HFFc6 (cell line): ENCODE data around the gene CCND3. TPM values are rescaled to one million over a fixed set of nuclear protein-coding genes. Genes with fewer than 3 reads are reported as not detected.
A peak's percentile ranks its signal among the peaks of the same experiment; 100 is the strongest.
"Not testable (repeated sequence)": the region's sequence is repeated elsewhere in the genome, so short reads cannot be mapped to it uniquely, and the experiment has no call there.

Source experiments
- DNase-seq: peaks from one replicate; pipeline ENCODE4 v3.0.0-alpha.2; 2018
- H3K27ac Mint-ChIP-seq: 2 replicates; pipeline ENCODE4 v1.8.0; 2020; ENCODE audit warnings: mild to moderate bottlenecking, mixed read lengths
- H3K27me3 Mint-ChIP-seq: 2 replicates; pipeline ENCODE4 v1.8.0; 2021; ENCODE audit warnings: mild to moderate bottlenecking, moderate library complexity, mixed read lengths; ENCODE audit not compliant: insufficient read depth
- H3K36me3 Mint-ChIP-seq: 2 replicates; pipeline ENCODE4 v1.8.0; 2021; ENCODE audit warnings: low read depth, mixed read lengths
- H3K4me1 Mint-ChIP-seq: 2 replicates; pipeline ENCODE4 v1.8.0; 2020; ENCODE audit warnings: low read depth, mixed read lengths
- H3K4me3 Mint-ChIP-seq: 2 replicates; pipeline ENCODE4 v1.8.0; 2020; ENCODE audit warnings: mild to moderate bottlenecking, moderate library complexity, mixed read lengths
- H3K9me3 Mint-ChIP-seq: 2 replicates; pipeline ENCODE4 v1.8.0; 2020; ENCODE audit warnings: mild to moderate bottlenecking, mixed read lengths
- CTCF ChIP-seq: fragments of 200-600 bp; sonication (generic); IDR thresholded peaks from 2 replicates; pipeline ENCODE4 v1.5.0; 2021; ENCODE audit warnings: antibody characterized with exemption, mild to moderate bottlenecking
- total RNA-seq, 6 experiments: library from RNA; stranded (reverse); fragmentation: NEBNext Ultra II Directional; extraction: Animal tissue kit (Norgen Biotek cat#: 25700); gene quantifications; 2 replicates in 1 of 6; 3 replicates in 5 of 6; pipeline ENCODE4 v1.2.3, GENCODE V29; 2021

CCND3 gene
- total RNA-seq, 6 experiments from 2014 or later = 72.4 to 92.5 (median 82.7) TPM

GRCh38 chr6:41943456-41943855 is 1.8 kb upstream of the CCND3 start:
- DNase-seq = no peak
- Mint-ChIP-seq H3K36me3 (no peaks in the 10 kb centered on the region), H3K4me3 (no peak overlapping the region), H3K27me3 (peaks cover 4% of the 10 kb centered on the region; the same call in 1 of the 2 replicates), H3K9me3 (no peaks in the 10 kb centered on the region), H3K4me1 (peaks cover 29% of the 10 kb centered on the region), H3K27ac (no peak overlapping the region)
- TF ChIP-seq CTCF = no peak

- not testable (repeated sequence) for H3K27ac Mint-ChIP-seq, H3K9me3 Mint-ChIP-seq, DNase-seq, H3K36me3 Mint-ChIP-seq, H3K27me3 Mint-ChIP-seq, H3K4me3 Mint-ChIP-seq
- H3K4me1 Mint-ChIP-seq = peaks cover 35% of the 10 kb centered on the region
Observed at GRCh38 chr6:41942882-41943281, 1.3 kb upstream of the CCND3 start.

- no peak for TF ChIP-seq CTCF
- Mint-ChIP-seq H3K4me1 (peaks cover 41% of the 10 kb centered on the region), H3K36me3 (no peaks in the 10 kb centered on the region), H3K27ac (peak overlapping the region; percentile 85), H3K27me3 (no peaks in the 10 kb centered on the region; the same call in 1 of the 2 replicates), H3K9me3 (no peaks in the 10 kb centered on the region), H3K4me3 (peak overlapping the region; percentile 86)
- DNase-seq = no peak
Observed at GRCh38 chr6:41942067-41942851, 651 bp upstream of the CCND3 start.

GRCh38 chr6:41940759-41941279 is 789 bp downstream of the CCND3 start:
- no peak for TF ChIP-seq CTCF
- Mint-ChIP-seq H3K4me3 (peak overlapping the region; percentile 94), H3K27me3 (no peaks in the 10 kb centered on the region; the same call in 1 of the 2 replicates), H3K4me1 (peaks cover 52% of the 10 kb centered on the region), H3K9me3 (no peaks in the 10 kb centered on the region), H3K27ac (peak overlapping the region; percentile 77), H3K36me3 (peaks cover 5% of the 10 kb centered on the region)
- DNase-seq = peak; percentile 23

- peaks cover 52% of the 10 kb centered on the region for H3K4me1 Mint-ChIP-seq
- H3K27me3 Mint-ChIP-seq = no peaks in the 10 kb centered on the region; the same call in 1 of the 2 replicates
- H3K4me3 Mint-ChIP-seq = peak overlapping the region; percentile 94
- peak overlapping the region; percentile 77 for H3K27ac Mint-ChIP-seq
- no peak for TF ChIP-seq CTCF
- H3K9me3 Mint-ChIP-seq = no peaks in the 10 kb centered on the region
- H3K36me3 Mint-ChIP-seq = peaks cover 5% of the 10 kb centered on the region
- peak; percentile 37 for DNase-seq
Observed at GRCh38 chr6:41939848-41940758, 1.5 kb downstream of the CCND3 start.
